Uterus (tissue), 2 donors: ENCODE data around the gene ADGB.

Experiments used
- POLR2A ChIP-seq, 2 donors: fragments of 450-650 bp; IDR thresholded peaks; one replicate each; pipeline ENCODE4 v1.6.1; 2016; ENCODE audit warnings: antibody characterized with exemption in 2 of 2, mild to moderate bottlenecking in 1 of 2, moderate library complexity in 1 of 2
- TF ChIP-seq, protein P1 (sequence below), 4 experiments: fragments of 200-600 bp in 2 of 4; fragments of 450-650 bp in 2 of 4; sonication (generic) in 2 of 4; IDR thresholded peaks; one replicate each; pipeline ENCODE4 v1.5.1; 2016 to 2019; ENCODE audit warnings: antibody characterized with exemption in 4 of 4, mild to moderate bottlenecking in 2 of 4, moderate library complexity in 1 of 4

- TF ChIP-seq POLR2A (IDR thresholded peaks at IDR 0.05), result no peak
- TF ChIP-seq, protein P1, sequence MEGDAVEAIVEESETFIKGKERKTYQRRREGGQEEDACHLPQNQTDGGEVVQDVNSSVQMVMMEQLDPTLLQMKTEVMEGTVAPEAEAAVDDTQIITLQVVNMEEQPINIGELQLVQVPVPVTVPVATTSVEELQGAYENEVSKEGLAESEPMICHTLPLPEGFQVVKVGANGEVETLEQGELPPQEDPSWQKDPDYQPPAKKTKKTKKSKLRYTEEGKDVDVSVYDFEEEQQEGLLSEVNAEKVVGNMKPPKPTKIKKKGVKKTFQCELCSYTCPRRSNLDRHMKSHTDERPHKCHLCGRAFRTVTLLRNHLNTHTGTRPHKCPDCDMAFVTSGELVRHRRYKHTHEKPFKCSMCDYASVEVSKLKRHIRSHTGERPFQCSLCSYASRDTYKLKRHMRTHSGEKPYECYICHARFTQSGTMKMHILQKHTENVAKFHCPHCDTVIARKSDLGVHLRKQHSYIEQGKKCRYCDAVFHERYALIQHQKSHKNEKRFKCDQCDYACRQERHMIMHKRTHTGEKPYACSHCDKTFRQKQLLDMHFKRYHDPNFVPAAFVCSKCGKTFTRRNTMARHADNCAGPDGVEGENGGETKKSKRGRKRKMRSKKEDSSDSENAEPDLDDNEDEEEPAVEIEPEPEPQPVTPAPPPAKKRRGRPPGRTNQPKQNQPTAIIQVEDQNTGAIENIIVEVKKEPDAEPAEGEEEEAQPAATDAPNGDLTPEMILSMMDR (IDR thresholded peaks at IDR 0.05), result no peak
Measured at GRCh38 chr6:146775220-146775619, 176.4 kb downstream of the ADGB start.
